H9 (cell line): ENCODE measurements around the gene ZNF823. TPM values are rescaled to one million over a fixed set of nuclear protein-coding genes. Genes with fewer than 3 reads are reported as not detected.

Source experiments
- DNase-seq: peaks from one replicate; pipeline ENCODE4 v3.0.0-alpha.2; 2017
- H2AFZ ChIP-seq: one replicate; pipeline ENCODE4 v1.6.1; 2013; ENCODE audit warnings: mild to moderate bottlenecking, low read length, control low read depth, moderate library complexity
- H2AK5ac ChIP-seq: 2 replicates; pipeline ENCODE4 v1.6.1; 2013; ENCODE audit warnings: low read length, control low read depth, mixed read lengths; ENCODE audit not compliant: insufficient read length
- H2BK120ac ChIP-seq: one replicate; pipeline ENCODE4 v1.6.1; 2013; ENCODE audit warnings: low read depth, mild to moderate bottlenecking, low read length, control low read depth, inconsistent platforms; ENCODE audit not compliant: poor library complexity, severe bottlenecking
- H2BK12ac ChIP-seq: 2 replicates; pipeline ENCODE4 v1.6.1; 2013; ENCODE audit warnings: low read length, control low read depth, mixed read lengths, low read depth; ENCODE audit not compliant: insufficient read length
- H2BK15ac ChIP-seq: 2 replicates; pipeline ENCODE4 v1.6.1; 2013; ENCODE audit warnings: low read depth, low read length, control low read depth
- H2BK20ac ChIP-seq: one replicate; pipeline ENCODE4 v1.6.1; 2013; ENCODE audit warnings: low read depth, mild to moderate bottlenecking, low read length, control low read depth, inconsistent platforms; ENCODE audit not compliant: poor library complexity, severe bottlenecking
- H2BK5ac ChIP-seq: 2 replicates; pipeline ENCODE4 v1.6.1; 2013; ENCODE audit warnings: low read length, control low read depth, mixed read lengths; ENCODE audit not compliant: insufficient read length
- H3K14ac ChIP-seq: 2 replicates; pipeline ENCODE4 v1.6.1; 2013; ENCODE audit warnings: low read length, control low read depth; ENCODE audit not compliant: insufficient read depth
- H3K18ac ChIP-seq: 2 replicates; pipeline ENCODE4 v1.6.1; 2013; ENCODE audit warnings: low read depth, mild to moderate bottlenecking, mixed read lengths, low read length, control low read depth; ENCODE audit not compliant: insufficient read length
- H3K23ac ChIP-seq: 2 replicates; pipeline ENCODE4 v1.6.1; 2013; ENCODE audit warnings: low read length, control low read depth, mixed read lengths, low read depth; ENCODE audit not compliant: insufficient read length
- H3K23me2 ChIP-seq: 2 replicates; pipeline ENCODE4 v1.6.1; 2013; ENCODE audit warnings: low read depth, mild to moderate bottlenecking, mixed read lengths, low read length, control low read depth; ENCODE audit not compliant: insufficient read length, poor library complexity, severe bottlenecking
- H3K27ac ChIP-seq: 2 replicates; pipeline ENCODE4 v1.5.1; 2013; ENCODE audit warnings: low read length, control low read depth, mixed read lengths, low read depth; ENCODE audit not compliant: insufficient read length
- H3K27me3 ChIP-seq: 2 replicates; pipeline ENCODE4 v1.6.1; 2013; ENCODE audit warnings: low read length, control low read depth, inconsistent platforms; ENCODE audit not compliant: insufficient read depth
- H3K4ac ChIP-seq: 2 replicates; pipeline ENCODE4 v1.6.1; 2013; ENCODE audit warnings: low read depth, mild to moderate bottlenecking, control low read depth, inconsistent platforms, low read length, moderate library complexity
- H3K4me1 ChIP-seq: 2 replicates; pipeline ENCODE4 v1.6.1; 2013; ENCODE audit warnings: low read length, control low read depth, inconsistent platforms; ENCODE audit not compliant: insufficient read depth
- H3K4me2 ChIP-seq: 2 replicates; pipeline ENCODE4 v1.6.1; 2013; ENCODE audit warnings: low read length, control low read depth, mixed read lengths; ENCODE audit not compliant: insufficient read length, insufficient read depth
- H3K56ac ChIP-seq: 2 replicates; pipeline ENCODE4 v1.6.1; 2013; ENCODE audit warnings: low read depth, mild to moderate bottlenecking, mixed read lengths, low read length, control low read depth; ENCODE audit not compliant: insufficient read length
- H3K79me1 ChIP-seq: 2 replicates; pipeline ENCODE4 v1.6.1; 2013; ENCODE audit warnings: low read depth, mild to moderate bottlenecking, moderate library complexity, low read length, control low read depth, inconsistent platforms; ENCODE audit not compliant: insufficient read depth, poor library complexity, severe bottlenecking
- H3K79me2 ChIP-seq: 2 replicates; pipeline ENCODE4 v1.6.1; 2013; ENCODE audit warnings: low read length, control low read depth, inconsistent platforms; ENCODE audit not compliant: insufficient read depth
- H3K9ac ChIP-seq: 2 replicates; pipeline ENCODE4 v1.6.1; 2013; ENCODE audit warnings: low read length, control low read depth, mixed read lengths; ENCODE audit not compliant: insufficient read length; ENCODE audit errors: extremely low read depth
- H3K9me3 ChIP-seq: one replicate; pipeline ENCODE4 v1.6.1; 2013; ENCODE audit warnings: low read depth, low read length, inconsistent platforms; ENCODE audit not compliant: control insufficient read depth
- H3T11ph ChIP-seq: one replicate; pipeline ENCODE4 v1.6.1; 2013; ENCODE audit warnings: mild to moderate bottlenecking, low read length, control low read depth, inconsistent platforms
- H4K20me1 ChIP-seq: one replicate; pipeline ENCODE4 v1.6.1; 2013; ENCODE audit not compliant: control insufficient read depth, insufficient read length, insufficient read depth
- H4K5ac ChIP-seq: 2 replicates; pipeline ENCODE4 v1.6.1; 2013; ENCODE audit warnings: low read depth, mild to moderate bottlenecking, mixed read lengths, low read length, control low read depth; ENCODE audit not compliant: insufficient read length
- H4K8ac ChIP-seq: replicated peaks from 2 replicates; pipeline ENCODE4 v1.6.1; 2013; ENCODE audit warnings: low read length, control low read depth, mixed read lengths, low read depth; ENCODE audit not compliant: insufficient read length
- H4K91ac ChIP-seq: 2 replicates; pipeline ENCODE4 v1.6.1; 2013; ENCODE audit warnings: low read depth, mild to moderate bottlenecking, moderate library complexity, mixed read lengths, low read length, control low read depth; ENCODE audit not compliant: insufficient read length
- H3K27ac Mint-ChIP-seq, 3 experiments: 2 replicates in 2 of 3; 3 replicates in 1 of 3; pipeline ENCODE4 v1.8.0; 2020 to 2021; ENCODE audit warnings: mixed read lengths in 3 of 3, mild to moderate bottlenecking in 1 of 3, moderate library complexity in 1 of 3
- H3K27me3 Mint-ChIP-seq: 2 replicates; pipeline ENCODE4 v1.8.0; 2021; ENCODE audit warnings: low read depth, mild to moderate bottlenecking, moderate library complexity, mixed read lengths
- H3K36me3 Mint-ChIP-seq, 3 experiments: 2 replicates in 2 of 3; 3 replicates in 1 of 3; pipeline ENCODE4 v1.8.0; 2020 to 2021; ENCODE audit warnings: low read depth in 3 of 3, mixed read lengths in 3 of 3; ENCODE audit not compliant: insufficient read depth in 1 of 3
- H3K4me1 Mint-ChIP-seq, 2 experiments: 2 replicates each; pipeline ENCODE4 v1.8.0; 2020; ENCODE audit warnings: mixed read lengths in 2 of 2
- H3K4me3 Mint-ChIP-seq, 2 experiments: 2 replicates in 1 of 2; 3 replicates in 1 of 2; pipeline ENCODE4 v1.8.0; 2020 to 2021; ENCODE audit warnings: mild to moderate bottlenecking in 2 of 2, mixed read lengths in 2 of 2, moderate library complexity in 1 of 2
- H3K9me3 Mint-ChIP-seq, 2 experiments: 2 replicates in 1 of 2; 3 replicates in 1 of 2; pipeline ENCODE4 v1.8.0; 2020; ENCODE audit warnings: mild to moderate bottlenecking in 2 of 2, mixed read lengths in 2 of 2, moderate library complexity in 1 of 2
- WGBS: extraction: QIAGEN DNeasy Blood & Tissue Kit; methylation state at CpG from one replicate; pipeline ENCODE4 v1.1.7; 2013; ENCODE audit warnings: missing lambda C conversion rate, low lambda C conversion rate, mixed read lengths; ENCODE audit not compliant: insufficient read length; ENCODE audit errors: extremely low coverage; 5-methylcytosine and 5-hydroxymethylcytosine counted together
- total RNA-seq: library from RNA; stranded (reverse); gene quantifications from 2 replicates; pipeline ENCODE4 v1.2.1, GENCODE V29; 2021
- TF ChIP-seq, protein P1 (sequence below): fragments of 200-600 bp; sonication (generic); conservative IDR thresholded peaks from 3 replicates; pipeline ENCODE4 v1.8.0; 2021; ENCODE audit warnings: antibody characterized with exemption, mild to moderate bottlenecking

Gene ZNF823
- total RNA-seq, 1 experiment from 2014 or later, result 2.5 TPM

DNA sequence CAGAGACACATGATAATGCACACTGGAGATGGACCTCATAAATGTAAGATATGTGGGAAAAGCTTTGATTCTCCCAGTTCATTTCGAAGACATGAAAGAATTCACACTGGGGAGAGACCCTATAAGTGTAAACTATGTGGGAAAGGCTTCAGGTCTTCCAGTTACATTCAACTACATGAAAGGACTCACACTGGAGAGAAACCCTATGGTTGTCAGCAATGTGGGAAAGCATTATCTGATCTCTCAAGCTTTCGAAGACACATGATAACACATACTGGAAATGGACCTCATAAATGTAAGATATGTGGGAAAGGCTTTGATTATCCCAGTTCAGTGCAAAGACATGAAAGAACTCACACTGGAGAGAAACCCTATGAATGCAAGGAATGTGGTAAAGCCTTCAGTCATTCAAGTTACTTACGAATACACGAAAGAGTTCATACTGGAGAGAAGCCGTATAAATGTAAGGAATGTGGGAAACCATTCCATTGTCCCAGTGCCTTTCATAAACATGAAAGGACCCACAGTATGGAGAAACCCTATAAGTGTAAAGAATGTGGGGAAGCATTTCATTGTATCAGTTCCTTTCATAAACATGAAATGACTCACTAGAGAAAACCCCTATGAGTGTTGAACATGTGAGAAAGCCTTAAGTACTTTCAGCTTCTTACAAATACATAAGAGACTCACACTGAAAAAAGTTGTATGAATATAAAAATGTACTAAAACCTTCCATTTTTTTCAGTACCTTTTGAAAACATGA, 42.7 kb upstream of the ZNF823 start:
- Mint-ChIP-seq H3K4me3 (no peak overlapping the region), H3K27ac (no peak overlapping the region), H3K4me1 (no peaks in the 10 kb centered on the region), H3K27me3 (peaks cover 8% of the 10 kb centered on the region), H3K9me3 (peaks cover 74% of the 10 kb centered on the region in 2 experiments), H3K36me3 (peaks cover 29 to 50% (median 31%) of the 10 kb centered on the region in 3 experiments)
- Histone ChIP-seq H3K4me1 (no peaks in the 10 kb centered on the region), H3K56ac (no peak overlapping the region), H3K4ac (no peak overlapping the region), H2AK5ac (no peak overlapping the region), H3K23ac (no peak overlapping the region), H2BK120ac (no peak overlapping the region), H3K4me2 (no peak overlapping the region), H2BK5ac (no peak overlapping the region), H3K79me1 (no peaks in the 10 kb centered on the region), H3K23me2 (no peaks in the 10 kb centered on the region), H2BK12ac (no peak overlapping the region), H3K14ac (no peak overlapping the region), H4K8ac (no peak overlapping the region), H3K27me3 (no peaks in the 10 kb centered on the region), H2AFZ (no peak overlapping the region), H4K91ac (no peak overlapping the region), H4K20me1 (no peaks in the 10 kb centered on the region), H3K9me3 (peaks cover 23% of the 10 kb centered on the region), H2BK15ac (no peak overlapping the region), H4K5ac (no peak overlapping the region), H3K18ac (no peak overlapping the region), H2BK20ac (no peak overlapping the region), H3K79me2 (no peaks in the 10 kb centered on the region), H3K27ac (no peak overlapping the region), H3T11ph (no peak overlapping the region), H3K9ac (no peak overlapping the region)
- no peak for DNase-seq
- TF ChIP-seq, protein P1, sequence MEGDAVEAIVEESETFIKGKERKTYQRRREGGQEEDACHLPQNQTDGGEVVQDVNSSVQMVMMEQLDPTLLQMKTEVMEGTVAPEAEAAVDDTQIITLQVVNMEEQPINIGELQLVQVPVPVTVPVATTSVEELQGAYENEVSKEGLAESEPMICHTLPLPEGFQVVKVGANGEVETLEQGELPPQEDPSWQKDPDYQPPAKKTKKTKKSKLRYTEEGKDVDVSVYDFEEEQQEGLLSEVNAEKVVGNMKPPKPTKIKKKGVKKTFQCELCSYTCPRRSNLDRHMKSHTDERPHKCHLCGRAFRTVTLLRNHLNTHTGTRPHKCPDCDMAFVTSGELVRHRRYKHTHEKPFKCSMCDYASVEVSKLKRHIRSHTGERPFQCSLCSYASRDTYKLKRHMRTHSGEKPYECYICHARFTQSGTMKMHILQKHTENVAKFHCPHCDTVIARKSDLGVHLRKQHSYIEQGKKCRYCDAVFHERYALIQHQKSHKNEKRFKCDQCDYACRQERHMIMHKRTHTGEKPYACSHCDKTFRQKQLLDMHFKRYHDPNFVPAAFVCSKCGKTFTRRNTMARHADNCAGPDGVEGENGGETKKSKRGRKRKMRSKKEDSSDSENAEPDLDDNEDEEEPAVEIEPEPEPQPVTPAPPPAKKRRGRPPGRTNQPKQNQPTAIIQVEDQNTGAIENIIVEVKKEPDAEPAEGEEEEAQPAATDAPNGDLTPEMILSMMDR, result no peak
- WGBS, result no CpG with 5 or more reads among the region's 5 CpGs
